HCT116 (cell line): Measurements from ENCODE around the gene PCTP. TPM values are rescaled to one million over a fixed set of nuclear protein-coding genes. Genes with fewer than 3 reads are reported as not detected.

Experiments
- ATAC-seq: fragments of 200-7000 bp; cut with Tn5 transposase; 2 replicates; pipeline ENCODE4 v1.9.1; 2020; ENCODE audit warnings: mild to moderate bottlenecking, moderate library complexity
- BruUV-seq: library from RNA; stranded (reverse); fragments of 400-500 nt; replicated peaks from 2 replicates; lab custom pipeline; 2021; lab: Mats Ljungman, UMichigan
- CTCF ChIA-PET: fragments of 300-600 bp; sonication (Branson Sonifier 250); formaldehyde crosslinking; loops from one replicate; lab custom pipeline; 2021; ENCODE audit warnings: antibody characterized with exemption; lab: Charles Lee
- POLR2A ChIA-PET: fragments of 300-600, 350-600 bp; sonication (Branson Sonifier 250); formaldehyde crosslinking; loops from one replicate; lab custom pipeline; 2021; ENCODE audit warnings: antibody characterized with exemption; lab: Charles Lee
- RAD21 ChIA-PET, 2 experiments: fragments of 300-600 bp; sonication (Branson Sonifier 250); formaldehyde crosslinking; loops; one replicate each; lab custom pipeline; 2023; ENCODE audit warnings: low total read pairs in 2 of 2; ENCODE audit not compliant: uncharacterized antibody in 2 of 2, unreplicated experiment in 2 of 2, low non-redundant PET in 1 of 2; lab: Charles Lee
- DNase-seq: peaks from one replicate; pipeline ENCODE4 v3.0.0-alpha.2; 2010; ENCODE audit warnings: low read depth, low spot score
- H2AFZ ChIP-seq: fragments of 200-600 bp; shearing (Covaris generic), sonication (generic); 2 replicates; pipeline ENCODE4 v1.6.1; 2017; ENCODE audit warnings: low read depth, mixed run types, mixed read lengths, antibody characterized with exemption, low read length; ENCODE audit not compliant: poor library complexity, severe bottlenecking
- H3K27ac ChIP-seq: 2 replicates; pipeline ENCODE4 v1.5.1; 2012; ENCODE audit warnings: low read depth, low read length
- H3K27me3 ChIP-seq: fragments of 200-600 bp; sonication (generic); 2 replicates; pipeline ENCODE4 v1.6.1; 2016; ENCODE audit warnings: mixed run types, low read length, mixed read lengths; ENCODE audit not compliant: insufficient read depth
- H3K36me3 ChIP-seq, 2 experiments: fragments of 200-500 bp in 1 of 2; fragments of 200-600 bp in 1 of 2; sonication (Bioruptor generic) in 1 of 2; sonication (generic) in 1 of 2; 2 replicates each; pipeline versions ENCODE4 v1.5.1 to v1.6.1; 2014 to 2016; ENCODE audit warnings: low read length in 2 of 2, inconsistent platforms in 1 of 2, mixed read lengths in 1 of 2, mixed run types in 1 of 2; ENCODE audit not compliant: insufficient read depth in 2 of 2, control insufficient read depth in 1 of 2
- H3K4me1 ChIP-seq, 2 experiments: fragments of 200-600 bp in 1 of 2; sonication (generic) in 1 of 2; 2 replicates each; pipeline versions ENCODE4 v1.5.1 to v1.6.1; 2012 to 2017; ENCODE audit warnings: low read length in 2 of 2, inconsistent platforms in 1 of 2, mild to moderate bottlenecking in 1 of 2, mixed read lengths in 1 of 2, mixed run types in 1 of 2, moderate library complexity in 1 of 2; ENCODE audit not compliant: insufficient read depth in 2 of 2, control insufficient read depth in 1 of 2
- H3K4me2 ChIP-seq: fragments of 200-600 bp; sonication (generic); 2 replicates; pipeline ENCODE4 v1.6.1; 2017; ENCODE audit warnings: mixed run types, low read length, mixed read lengths
- H3K4me3 ChIP-seq, 2 experiments: fragments of 200-600 bp in 1 of 2; sonication (generic) in 1 of 2; replicated peaks in 1 of 2; 2 replicates each; pipeline ENCODE4 v1.5.1; 2011 to 2016; ENCODE audit warnings: low read length in 2 of 2, control low read depth in 1 of 2, low read depth in 1 of 2, mild to moderate bottlenecking in 1 of 2, mixed read lengths in 1 of 2, mixed run types in 1 of 2
- H3K79me2 ChIP-seq: fragments of 200-600 bp; sonication (generic); 2 replicates; pipeline ENCODE4 v1.6.1; 2017; ENCODE audit warnings: mild to moderate bottlenecking, mixed run types, low read length, moderate library complexity, mixed read lengths; ENCODE audit not compliant: insufficient read depth
- H3K9ac ChIP-seq: fragments of 200-600 bp; sonication (generic); 2 replicates; pipeline ENCODE4 v1.6.1; 2016; ENCODE audit warnings: low read length, mixed read lengths
- H3K9me2 ChIP-seq: fragments of 200-600 bp; sonication (generic), shearing (Covaris generic); 2 replicates; pipeline ENCODE4 v1.6.1; 2017; ENCODE audit warnings: mixed run types, mild to moderate bottlenecking, moderate library complexity; ENCODE audit not compliant: insufficient read depth
- H3K9me3 ChIP-seq, 2 experiments: fragments of 200-500 bp in 1 of 2; fragments of 200-600 bp in 1 of 2; sonication (Bioruptor generic) in 1 of 2; sonication (generic) in 1 of 2; 2 replicates each; pipeline ENCODE4 v1.6.1; 2014 to 2017; ENCODE audit warnings: low read length in 2 of 2, mixed read lengths in 2 of 2, inconsistent platforms in 1 of 2, low read depth in 1 of 2, mild to moderate bottlenecking in 1 of 2, mixed run types in 1 of 2, moderate library complexity in 1 of 2; ENCODE audit not compliant: control insufficient read depth in 1 of 2, insufficient read depth in 1 of 2
- H4K20me1 ChIP-seq: fragments of 200-600 bp; sonication (generic), shearing (Covaris generic); 2 replicates; pipeline ENCODE4 v1.6.1; 2017; ENCODE audit warnings: mixed run types, mild to moderate bottlenecking, moderate library complexity; ENCODE audit not compliant: insufficient read depth
- ATF3 ChIP-seq: IDR thresholded peaks from 2 replicates; pipeline ENCODE4 v1.6.1; 2012
- CBX3 ChIP-seq: IDR thresholded peaks from 2 replicates; pipeline ENCODE4 v1.6.1; 2012; ENCODE audit warnings: low read depth
- CEBPB ChIP-seq: IDR thresholded peaks from 2 replicates; pipeline ENCODE4 v1.6.1; 2012; ENCODE audit warnings: low read depth
- CTCF ChIP-seq, 3 experiments: fragments of 200-600 bp in 1 of 3; sonication (generic) in 1 of 3; IDR thresholded peaks in 2 of 3; conservative IDR thresholded peaks in 1 of 3; 2 replicates each; pipeline ENCODE4 v1.5.1; 2012 to 2017; ENCODE audit warnings: low read depth in 2 of 3, low read length in 2 of 3, antibody characterized with exemption in 1 of 3, borderline replicate concordance in 1 of 3, control low read depth in 1 of 3, mild to moderate bottlenecking in 1 of 3, mixed read lengths in 1 of 3, mixed run types in 1 of 3, moderate library complexity in 1 of 3; ENCODE audit not compliant: insufficient read depth in 1 of 3
- EGR1 ChIP-seq: IDR thresholded peaks from 2 replicates; pipeline ENCODE4 v1.6.1; 2012; ENCODE audit warnings: low read depth
- ELF1 ChIP-seq: IDR thresholded peaks from 2 replicates; pipeline ENCODE4 v1.6.1; 2012; ENCODE audit warnings: low read depth, borderline replicate concordance
- FOSL1 ChIP-seq: IDR thresholded peaks from 2 replicates; pipeline ENCODE4 v1.6.1; 2012; ENCODE audit warnings: low read depth
- MAX ChIP-seq: IDR thresholded peaks from 2 replicates; pipeline ENCODE4 v1.6.1; 2012
- POLR2A ChIP-seq: IDR thresholded peaks from 2 replicates; pipeline ENCODE4 v1.7.0; 2011; ENCODE audit warnings: borderline replicate concordance; ENCODE audit not compliant: insufficient read depth, insufficient read length; ENCODE audit errors: extremely low read depth
- POLR2AphosphoS5 ChIP-seq: IDR thresholded peaks from 2 replicates; pipeline ENCODE4 v1.6.1; 2011; ENCODE audit warnings: mild to moderate bottlenecking, low read depth, low read length, moderate library complexity
- RAD21 ChIP-seq: IDR thresholded peaks from 2 replicates; pipeline ENCODE4 v1.6.1; 2012; ENCODE audit warnings: low read depth, mild to moderate bottlenecking
- REST ChIP-seq: IDR thresholded peaks from 2 replicates; pipeline ENCODE4 v1.6.1; 2012; ENCODE audit warnings: low read depth
- SIN3A ChIP-seq: IDR thresholded peaks from 2 replicates; pipeline ENCODE4 v1.6.1; 2012; ENCODE audit warnings: low read depth
- SP1 ChIP-seq: IDR thresholded peaks from 2 replicates; pipeline ENCODE4 v1.6.1; 2012; ENCODE audit warnings: low read depth
- TCF7L2 ChIP-seq: IDR thresholded peaks from 2 replicates; pipeline ENCODE4 v1.7.0; 2011; ENCODE audit warnings: borderline replicate concordance, inconsistent platforms; ENCODE audit not compliant: insufficient read depth, insufficient read length; ENCODE audit errors: extremely low read depth
- YY1 ChIP-seq: IDR thresholded peaks from 2 replicates; pipeline ENCODE4 v1.6.1; 2011; ENCODE audit warnings: low read length, low read depth, moderate library complexity, mild to moderate bottlenecking; ENCODE audit not compliant: insufficient replicate concordance; ENCODE audit errors: extremely low read depth
- ZBTB33 ChIP-seq: IDR thresholded peaks from 2 replicates; pipeline ENCODE4 v1.6.1; 2011; ENCODE audit warnings: mild to moderate bottlenecking, low read length, moderate library complexity; ENCODE audit not compliant: insufficient replicate concordance; ENCODE audit errors: extremely low read depth
- ZFX ChIP-seq: fragments of 450-650 bp; IDR thresholded peaks from 2 replicates; pipeline ENCODE4 v1.6.1; 2017
- ZNF274 ChIP-seq: fragments of 200-500 bp; sonication (Bioruptor generic); IDR thresholded peaks from 2 replicates; pipeline ENCODE4 v1.6.1; 2014; ENCODE audit warnings: mild to moderate bottlenecking, low read depth, low read length, inconsistent platforms
- intact Hi-C: fragments of 100-400 bp; cut with micrococcal nuclease; formaldehyde crosslinking; loops from 2 replicates; pipeline ENCODE4 v1.10.0; 2022
- total RNA-seq: library from RNA; stranded (reverse); gene quantifications from one replicate; pipeline ENCODE4 v1.2.1, GENCODE V29; 2021; ENCODE audit not compliant: unreplicated experiment

PCTP gene
- total RNA-seq, 1 experiment from 2014 or later: 16.3 TPM

GRCh38 chr17:55776271-55776670 is 25.4 kb downstream of the PCTP start:
- Histone ChIP-seq H3K27me3 (no peaks in the 10 kb centered on the region), H3K79me2 (no peaks in the 10 kb centered on the region), H3K36me3 (peaks cover 0 to 4% of the 10 kb centered on the region in 2 experiments; a peak in 1 of 4 replicates), H3K27ac (no peak overlapping the region), H3K9me3 (no peaks in the 10 kb centered on the region), H3K9me2 (no peaks in the 10 kb centered on the region), H3K9ac (no peak overlapping the region), H3K4me3 (no peak overlapping the region), H4K20me1 (no peaks in the 10 kb centered on the region)
- ChIA-PET RAD21 (no interaction called here), POLR2A (no interaction called here)
- intact Hi-C loops: no loop called here
- no peak for DNase-seq
- TF ChIP-seq ZBTB33: no peak
- no peak for TF ChIP-seq SIN3A
- TF ChIP-seq CBX3: no peak
- no peak for TF ChIP-seq REST
- no peak for TF ChIP-seq ATF3
- TF ChIP-seq CTCF (IDR thresholded peaks at IDR 0.05 in 2 of 3, conservative IDR thresholded peaks at IDR 0.05 in 1 of 3; ENCODE audit: borderline replicate concordance in 1 of 3, insufficient read depth in 1 of 3, low read depth in 2 of 3, low read length in 2 of 3): no peak
- no peak for TF ChIP-seq FOSL1
- no peak for TF ChIP-seq ZNF274
- TF ChIP-seq POLR2A: no peak
- TF ChIP-seq TCF7L2: no peak
- no peak for TF ChIP-seq ZFX
- no peak for TF ChIP-seq RAD21
- no peak for TF ChIP-seq SP1
- TF ChIP-seq YY1: no peak
- TF ChIP-seq POLR2AphosphoS5: no peak
- no peak for TF ChIP-seq CEBPB
- no peak for TF ChIP-seq EGR1
- no peak for TF ChIP-seq MAX
- no peak for TF ChIP-seq ELF1
- TF ChIP-seq, all 23 proteins: peak for 0
- Histone ChIP-seq H2AFZ (no peak overlapping the region), H3K4me2 (no peak overlapping the region), H3K4me1 (no peaks in the 10 kb centered on the region)
- no TSS peak for BruUV-seq
- CTCF ChIA-PET: no interaction called here
- no peak for ATAC-seq
